ENCODE measurements around the gene TNFRSF19. TPM values are rescaled to one million over a fixed set of nuclear protein-coding genes. Genes with fewer than 3 reads are reported as not detected.

Gene TNFRSF19
- total and polyA plus RNA-seq, 11 donors, result 9.1 to 35.7 (median 25.6) TPM

DNA sequence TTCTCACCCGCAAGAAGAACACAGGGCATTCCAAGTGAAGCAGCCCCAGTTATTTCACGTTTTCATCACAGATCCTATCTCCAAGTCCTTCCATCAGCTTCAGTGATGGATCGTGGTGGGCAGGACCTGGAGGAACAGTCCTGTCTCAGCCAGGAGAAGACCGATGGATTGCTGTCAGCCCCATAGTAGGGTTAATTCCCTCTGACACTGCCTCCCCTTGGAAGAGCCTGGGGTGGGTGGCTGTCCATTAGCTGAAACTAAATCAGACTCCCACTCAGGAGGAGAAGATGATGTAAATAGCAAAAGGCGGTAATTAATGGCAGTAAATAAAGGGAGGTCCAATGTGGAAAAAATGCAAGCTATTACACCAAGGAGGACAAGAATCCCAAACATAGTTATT lies 131.0 kb downstream of the TNFRSF19 start:
- H3K27ac ChIP-seq, result peak overlapping the region in 9 of 12 donors; percentile 17 to 80 (median 65)
- 79 to 89% (median 84%) methylated on average over 5 of the region's 5 CpGs for WGBS, 4 donors
- H3K4me1 ChIP-seq, result peaks cover 0 to 44% (median 13%) of the 10 kb centered on the region in 12 donors
- H3K4me3 ChIP-seq, result no peak overlapping the region
- no peak for TF ChIP-seq POLR2A (IDR thresholded peaks at IDR 0.05)
- TF ChIP-seq, protein P1, sequence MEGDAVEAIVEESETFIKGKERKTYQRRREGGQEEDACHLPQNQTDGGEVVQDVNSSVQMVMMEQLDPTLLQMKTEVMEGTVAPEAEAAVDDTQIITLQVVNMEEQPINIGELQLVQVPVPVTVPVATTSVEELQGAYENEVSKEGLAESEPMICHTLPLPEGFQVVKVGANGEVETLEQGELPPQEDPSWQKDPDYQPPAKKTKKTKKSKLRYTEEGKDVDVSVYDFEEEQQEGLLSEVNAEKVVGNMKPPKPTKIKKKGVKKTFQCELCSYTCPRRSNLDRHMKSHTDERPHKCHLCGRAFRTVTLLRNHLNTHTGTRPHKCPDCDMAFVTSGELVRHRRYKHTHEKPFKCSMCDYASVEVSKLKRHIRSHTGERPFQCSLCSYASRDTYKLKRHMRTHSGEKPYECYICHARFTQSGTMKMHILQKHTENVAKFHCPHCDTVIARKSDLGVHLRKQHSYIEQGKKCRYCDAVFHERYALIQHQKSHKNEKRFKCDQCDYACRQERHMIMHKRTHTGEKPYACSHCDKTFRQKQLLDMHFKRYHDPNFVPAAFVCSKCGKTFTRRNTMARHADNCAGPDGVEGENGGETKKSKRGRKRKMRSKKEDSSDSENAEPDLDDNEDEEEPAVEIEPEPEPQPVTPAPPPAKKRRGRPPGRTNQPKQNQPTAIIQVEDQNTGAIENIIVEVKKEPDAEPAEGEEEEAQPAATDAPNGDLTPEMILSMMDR (IDR thresholded peaks at IDR 0.05), result no peak
- H3K9me3 ChIP-seq, result no peaks in the 10 kb centered on the region
- H3K27me3 ChIP-seq, result no peaks in the 10 kb centered on the region
- intact Hi-C loops (cut with DNase I), result loop anchor here in 5 of 10 donors (10.0 kb wide), 4 partner anchors 96 to 236 kb away; partner anchors contain the start of gene TNFRSF19 (in 2 of the 5)
- ATAC-seq, result peak in 1 of 4 donors; percentile 14
- DNase-seq, result no peak
- no peaks in the 10 kb centered on the region for H3K36me3 ChIP-seq

DNA sequence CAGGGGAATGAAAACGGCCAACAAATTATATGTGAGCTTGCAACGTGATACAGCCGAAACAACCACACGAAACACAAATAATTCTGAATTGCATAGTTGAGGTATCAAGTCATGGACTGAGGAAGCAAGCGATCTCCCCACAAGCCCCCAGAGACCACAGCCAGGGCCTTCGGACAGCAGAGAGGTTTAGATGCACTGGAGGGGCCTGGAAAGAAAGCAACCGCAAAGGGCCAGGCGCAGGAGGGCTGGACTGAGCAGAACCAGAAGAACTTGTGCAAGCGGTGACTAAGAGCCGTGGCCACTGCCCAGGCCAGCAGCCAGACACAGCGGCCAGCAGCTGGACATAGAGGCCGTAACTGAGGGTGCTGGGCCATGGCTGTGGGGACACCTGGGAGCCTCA lies 131.4 kb downstream of the TNFRSF19 start:
- Histone ChIP-seq H3K4me1 (peaks cover 0 to 39% (median 8%) of the 10 kb centered on the region in 12 donors), H3K4me3 (no peak overlapping the region), H3K9me3 (no peaks in the 10 kb centered on the region), H3K27me3 (no peaks in the 10 kb centered on the region), H3K36me3 (no peaks in the 10 kb centered on the region), H3K27ac (peak overlapping the region in 8 of 12 donors; percentile 16 to 79 (median 56))
- ATAC-seq (peak; percentile 88 to 95 (median 94)), DNase-seq (peak; percentile 84 to 93 (median 87))
- intact Hi-C loops (cut with DNase I), result loop anchor here in 5 of 10 donors (10.0 kb wide), 4 partner anchors 97 to 237 kb away; partner anchors contain the start of gene TNFRSF19 (in 2 of the 5)
- 75 to 81% (median 78%) methylated on average over 12 of the region's 12 CpGs for WGBS, 4 donors
- no peak for TF ChIP-seq POLR2A (IDR thresholded peaks at IDR 0.05)
- TF ChIP-seq, protein P1 (IDR thresholded peaks at IDR 0.05), result no peak

DNA sequence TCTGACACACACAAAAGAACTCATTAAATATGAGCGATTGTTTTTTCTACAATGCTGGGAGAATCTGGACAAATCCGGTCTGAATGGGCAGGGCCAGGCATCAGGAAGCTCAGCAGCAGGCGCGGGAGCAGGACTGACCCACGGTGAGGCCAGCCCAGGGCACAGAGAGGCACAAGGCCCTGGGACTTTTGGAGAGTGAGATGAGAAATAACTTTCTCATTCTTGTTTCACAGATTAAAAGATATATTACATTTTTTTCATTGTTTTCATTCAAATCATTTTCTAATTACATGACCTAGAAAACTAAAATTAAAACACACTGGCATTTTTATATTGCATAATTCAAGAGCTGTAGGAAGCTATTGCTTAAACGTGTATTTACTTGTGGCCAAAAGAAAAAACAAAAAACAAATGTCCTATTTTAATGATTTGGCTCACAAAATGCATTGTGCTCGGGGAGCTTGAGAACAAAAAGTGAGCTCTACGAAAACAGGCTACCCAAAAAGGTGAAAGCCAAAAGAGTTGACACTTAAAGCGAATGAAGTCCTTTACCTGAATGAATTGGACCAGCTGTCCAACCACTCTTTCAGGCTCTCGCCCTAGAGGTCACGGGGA lies 133.1 kb downstream of the TNFRSF19 start:
- ATAC-seq (peak in 2 of 4 donors; percentile 35 to 49), DNase-seq (peak in 1 of 5 donors; percentile 50)
- H3K4me3 ChIP-seq, result no peak overlapping the region
- TF ChIP-seq POLR2A (IDR thresholded peaks at IDR 0.05), result no peak
- TF ChIP-seq, protein P1 (IDR thresholded peaks at IDR 0.05), result no peak
- peaks cover 0 to 27% (median 6%) of the 10 kb centered on the region in 12 donors for H3K4me1 ChIP-seq
- H3K9me3 ChIP-seq, result no peaks in the 10 kb centered on the region
- H3K27ac ChIP-seq, result peak overlapping the region in 10 of 12 donors; percentile 13 to 76 (median 38)
- intact Hi-C loops (cut with DNase I), result loop anchor here in 5 of 10 donors (10.0 kb wide), 4 partner anchors 99 to 239 kb away; partner anchors contain the start of gene TNFRSF19 (in 2 of the 5)
- no peaks in the 10 kb centered on the region for H3K36me3 ChIP-seq
- H3K27me3 ChIP-seq, result no peaks in the 10 kb centered on the region
- WGBS, 4 donors, result 60 to 75% (median 72%) methylated on average over 11 of the region's 11 CpGs

DNA sequence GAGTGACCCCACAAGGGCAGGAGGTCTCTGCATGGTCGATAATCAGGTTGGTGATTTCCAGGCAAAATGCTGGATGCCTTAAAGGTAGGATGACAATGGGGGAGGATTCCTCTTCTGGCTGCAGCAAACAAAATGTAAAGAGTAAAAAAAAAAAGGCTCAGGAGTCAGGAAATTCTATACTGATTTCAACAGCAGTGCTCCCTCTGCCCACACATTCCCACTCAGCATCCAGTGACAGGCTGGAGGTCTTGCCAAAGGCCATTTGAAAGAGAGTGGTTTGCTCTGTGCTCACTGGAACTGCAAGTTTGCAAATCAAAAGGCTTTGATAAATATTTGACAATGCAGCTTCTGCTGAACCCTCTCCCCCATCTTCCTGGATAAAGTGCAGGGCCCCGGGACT lies 135.4 kb downstream of the TNFRSF19 start:
- intact Hi-C loops (cut with DNase I), result loop anchor here in 7 of 10 donors (5.0 to 10.0 kb wide), 6 partner anchors 101 to 241 kb away; partner anchors contain the start of gene TNFRSF19 (in 2 of the 7)
- Histone ChIP-seq H3K9me3 (no peaks in the 10 kb centered on the region), H3K36me3 (no peaks in the 10 kb centered on the region), H3K27ac (no peak overlapping the region), H3K4me3 (no peak overlapping the region), H3K4me1 (peaks cover 0 to 36% (median 10%) of the 10 kb centered on the region in 12 donors), H3K27me3 (no peaks in the 10 kb centered on the region)
- WGBS, 4 donors, result 77 to 86% (median 78%) methylated on average over 2 of the region's 2 CpGs
- no peak for ATAC-seq
- no peak for TF ChIP-seq POLR2A (IDR thresholded peaks at IDR 0.05)
- TF ChIP-seq, protein P1 (IDR thresholded peaks at IDR 0.05), result no peak
- DNase-seq, result no peak

Data from heart left ventricle (tissue), 16 donors.